ENCODE data around the gene GSTM4. TPM values are rescaled to one million over a fixed set of nuclear protein-coding genes. Genes with fewer than 3 reads are reported as not detected.
A peak's percentile ranks its signal among the peaks of the same experiment; 100 is the strongest.

Gene GSTM4
- total RNA-seq, 3 donors from 2014 or later (not counting 1 experiment from before 2014, with no cell fraction given): 20.5 to 48.8 (median 47.1) TPM

DNA sequence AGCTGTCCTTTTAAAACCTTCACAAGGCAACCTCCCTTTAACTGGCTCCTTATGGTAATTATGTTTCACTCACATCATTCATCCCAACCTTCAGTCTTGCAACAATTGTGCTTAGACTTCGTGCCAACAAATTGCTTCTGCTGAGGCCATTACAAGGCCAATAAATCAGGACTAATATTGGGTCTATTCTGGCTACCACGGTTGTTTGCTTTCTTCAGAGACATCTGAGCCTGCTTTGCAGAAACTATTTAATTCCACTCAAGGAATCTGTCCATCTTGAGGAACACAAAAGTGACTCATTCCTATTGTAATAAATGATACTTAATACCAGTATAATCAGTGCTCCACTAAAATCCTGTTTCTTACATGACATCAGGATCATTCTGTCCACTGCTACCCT is 2.6 kb upstream of the GSTM4 start:
- peaks cover 11 to 25% of the 10 kb centered on the region in 2 donors for H3K27me3 Mint-ChIP-seq (ENCODE audit: low read depth in 2 of 2)
- TF ChIP-seq, protein P1, sequence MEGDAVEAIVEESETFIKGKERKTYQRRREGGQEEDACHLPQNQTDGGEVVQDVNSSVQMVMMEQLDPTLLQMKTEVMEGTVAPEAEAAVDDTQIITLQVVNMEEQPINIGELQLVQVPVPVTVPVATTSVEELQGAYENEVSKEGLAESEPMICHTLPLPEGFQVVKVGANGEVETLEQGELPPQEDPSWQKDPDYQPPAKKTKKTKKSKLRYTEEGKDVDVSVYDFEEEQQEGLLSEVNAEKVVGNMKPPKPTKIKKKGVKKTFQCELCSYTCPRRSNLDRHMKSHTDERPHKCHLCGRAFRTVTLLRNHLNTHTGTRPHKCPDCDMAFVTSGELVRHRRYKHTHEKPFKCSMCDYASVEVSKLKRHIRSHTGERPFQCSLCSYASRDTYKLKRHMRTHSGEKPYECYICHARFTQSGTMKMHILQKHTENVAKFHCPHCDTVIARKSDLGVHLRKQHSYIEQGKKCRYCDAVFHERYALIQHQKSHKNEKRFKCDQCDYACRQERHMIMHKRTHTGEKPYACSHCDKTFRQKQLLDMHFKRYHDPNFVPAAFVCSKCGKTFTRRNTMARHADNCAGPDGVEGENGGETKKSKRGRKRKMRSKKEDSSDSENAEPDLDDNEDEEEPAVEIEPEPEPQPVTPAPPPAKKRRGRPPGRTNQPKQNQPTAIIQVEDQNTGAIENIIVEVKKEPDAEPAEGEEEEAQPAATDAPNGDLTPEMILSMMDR (IDR thresholded peaks at IDR 0.05): no peak
- Histone ChIP-seq H3K9me3 (ENCODE audit: control insufficient read depth, insufficient read depth, low read length) (no peaks in the 10 kb centered on the region), H3K4me1 (ENCODE audit: control insufficient read depth, insufficient read depth, low read length) (peaks cover 20% of the 10 kb centered on the region), H3K27ac (ENCODE audit: low read length) (no peak overlapping the region), H3K4me3 (ENCODE audit: low read length) (no peak overlapping the region), H3K36me3 (ENCODE audit: control insufficient read depth, insufficient read depth, low read length) (no peaks in the 10 kb centered on the region), H3K27me3 (ENCODE audit: control insufficient read depth, insufficient read depth, low read length) (no peaks in the 10 kb centered on the region)
- peaks cover 16 to 25% of the 10 kb centered on the region in 2 donors for H3K4me1 Mint-ChIP-seq
- DNase-seq: peak in 1 of 2 donors; percentile 1
- intact Hi-C loops (cut with micrococcal nuclease): no loop called here
- no peaks in the 10 kb centered on the region for H3K36me3 Mint-ChIP-seq
- no peak for ATAC-seq
- peak overlapping the region; percentile 3 for H3K4me3 Mint-ChIP-seq
- no peak overlapping the region for H3K27ac Mint-ChIP-seq
- WGBS (ENCODE audit: insufficient coverage): 86% methylated on average over 2 of the region's 2 CpGs
- no peaks in the 10 kb centered on the region for H3K9me3 Mint-ChIP-seq

DNA sequence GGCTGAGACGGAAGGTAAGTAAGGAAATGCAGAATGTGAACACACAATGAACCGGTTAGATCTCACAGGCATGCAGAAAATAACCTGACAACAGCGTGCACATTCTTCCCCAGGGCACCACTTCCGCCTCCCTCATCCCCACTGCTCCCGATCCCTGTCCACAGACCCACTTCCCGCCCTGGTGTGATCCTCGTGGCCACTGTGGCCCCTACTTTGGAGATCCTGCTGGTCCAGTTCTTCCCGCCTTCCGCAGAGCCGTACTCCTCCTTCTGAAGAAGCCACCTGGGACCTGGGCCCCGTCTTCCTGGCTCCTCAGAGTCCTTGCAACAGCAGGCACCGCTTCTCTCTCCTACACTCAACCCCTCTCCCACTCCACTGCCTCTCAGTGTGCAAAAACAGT is 1.4 kb upstream of the GSTM4 start:
- Mint-ChIP-seq H3K27me3 (ENCODE audit: low read depth in 2 of 2) (peaks cover 11 to 25% of the 10 kb centered on the region in 2 donors), H3K9me3 (no peaks in the 10 kb centered on the region), H3K4me3 (no peak overlapping the region), H3K27ac (no peak overlapping the region), H3K36me3 (no peaks in the 10 kb centered on the region), H3K4me1 (peaks cover 16 to 27% of the 10 kb centered on the region in 2 donors)
- peaks cover 23% of the 10 kb centered on the region for H3K4me1 ChIP-seq (ENCODE audit: control insufficient read depth, insufficient read depth, low read length)
- peak in 1 of 2 donors; percentile 1 for DNase-seq
- no peak overlapping the region for H3K4me3 ChIP-seq (ENCODE audit: low read length)
- TF ChIP-seq, protein P1 (IDR thresholded peaks at IDR 0.05): no peak
- no peak overlapping the region for H3K27ac ChIP-seq (ENCODE audit: low read length)
- no peaks in the 10 kb centered on the region for H3K9me3 ChIP-seq (ENCODE audit: control insufficient read depth, insufficient read depth, low read length)
- intact Hi-C loops (cut with micrococcal nuclease): no loop called here
- H3K27me3 ChIP-seq (ENCODE audit: control insufficient read depth, insufficient read depth, low read length): no peaks in the 10 kb centered on the region
- 89% methylated on average over 12 of the region's 12 CpGs for WGBS (ENCODE audit: insufficient coverage)
- H3K36me3 ChIP-seq (ENCODE audit: control insufficient read depth, insufficient read depth, low read length): peaks cover 3% of the 10 kb centered on the region
- no peak for ATAC-seq

DNA sequence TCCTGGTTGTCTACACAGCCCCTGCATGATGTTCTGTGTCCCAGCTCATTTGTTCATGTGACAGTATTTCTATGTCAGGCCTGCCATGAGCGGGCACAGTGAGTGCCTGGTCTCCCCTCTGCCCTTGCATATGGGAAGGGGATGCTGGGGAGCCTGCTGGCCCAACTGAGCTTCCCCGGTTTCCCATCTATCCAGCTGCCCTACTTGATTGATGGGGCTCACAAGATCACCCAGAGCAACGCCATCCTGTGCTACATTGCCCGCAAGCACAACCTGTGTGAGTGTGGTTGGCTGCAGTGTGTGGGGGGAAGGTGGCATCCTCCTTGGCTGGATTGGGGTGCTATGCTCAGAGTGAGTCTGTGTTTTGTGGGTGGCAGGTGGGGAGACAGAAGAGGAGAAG is 1.5 kb downstream of the GSTM4 start:
- peaks cover 2 to 6% of the 10 kb centered on the region in 2 donors for H3K27me3 Mint-ChIP-seq (ENCODE audit: low read depth in 2 of 2)
- no peak for ATAC-seq
- TF ChIP-seq, protein P1 (IDR thresholded peaks at IDR 0.05): no peak

DNA sequence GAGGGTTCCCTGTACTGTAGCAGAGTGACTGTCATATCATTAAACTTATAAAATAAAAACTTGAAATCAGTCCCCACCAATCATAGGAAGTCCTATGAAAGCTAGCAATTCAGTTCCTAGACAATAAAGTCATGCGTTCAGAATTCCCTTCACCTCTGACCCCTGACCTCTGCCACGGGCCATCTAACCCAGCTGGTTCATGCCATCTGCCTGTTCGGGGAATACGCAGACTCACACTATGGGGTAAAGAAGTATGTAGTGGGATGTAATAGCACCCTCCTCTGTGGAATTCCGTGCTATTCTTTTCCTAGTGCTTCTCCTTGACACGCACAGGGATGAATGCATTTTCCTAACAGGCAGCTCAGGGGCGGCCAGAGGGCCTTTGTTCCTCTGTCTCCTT is 2.1 kb downstream of the GSTM4 start:
- H3K4me3 Mint-ChIP-seq: peak overlapping the region; percentile 49
- DNase-seq: no peak

More for the DNA sequence above, 1.5 kb downstream of the GSTM4 start:
- WGBS (ENCODE audit: insufficient coverage): 98% methylated on average over 4 of the region's 4 CpGs
- no peaks in the 10 kb centered on the region for H3K36me3 Mint-ChIP-seq
- H3K4me1 Mint-ChIP-seq: peaks cover 16 to 27% of the 10 kb centered on the region in 2 donors
- H3K4me3 ChIP-seq (ENCODE audit: low read length): no peak overlapping the region
- H3K9me3 Mint-ChIP-seq: no peaks in the 10 kb centered on the region
- H3K9me3 ChIP-seq (ENCODE audit: control insufficient read depth, insufficient read depth, low read length): no peaks in the 10 kb centered on the region
- no peak overlapping the region for H3K27ac ChIP-seq (ENCODE audit: low read length)
- H3K4me3 Mint-ChIP-seq: peak overlapping the region; percentile 49
- no peak for DNase-seq
- no peak overlapping the region for H3K27ac Mint-ChIP-seq
- peaks cover 13% of the 10 kb centered on the region for H3K36me3 ChIP-seq (ENCODE audit: control insufficient read depth, insufficient read depth, low read length)
- H3K4me1 ChIP-seq (ENCODE audit: control insufficient read depth, insufficient read depth, low read length): peaks cover 23% of the 10 kb centered on the region
- intact Hi-C loops (cut with micrococcal nuclease): no loop called here
- H3K27me3 ChIP-seq (ENCODE audit: control insufficient read depth, insufficient read depth, low read length): no peaks in the 10 kb centered on the region

More for the DNA sequence above, 2.1 kb downstream of the GSTM4 start:
- peaks cover 23% of the 10 kb centered on the region for H3K4me1 ChIP-seq (ENCODE audit: control insufficient read depth, insufficient read depth, low read length)
- Mint-ChIP-seq H3K36me3 (no peaks in the 10 kb centered on the region), H3K27ac (no peak overlapping the region), H3K4me1 (peaks cover 16 to 27% of the 10 kb centered on the region in 2 donors), H3K27me3 (ENCODE audit: low read depth in 2 of 2) (peaks cover 0 to 6% of the 10 kb centered on the region in 2 donors), H3K9me3 (no peaks in the 10 kb centered on the region)
- TF ChIP-seq, protein P1 (IDR thresholded peaks at IDR 0.05): no peak
- H3K4me3 ChIP-seq (ENCODE audit: low read length): no peak overlapping the region
- no peaks in the 10 kb centered on the region for H3K27me3 ChIP-seq (ENCODE audit: control insufficient read depth, insufficient read depth, low read length)
- intact Hi-C loops (cut with micrococcal nuclease): no loop called here
- 91% methylated on average over 6 of the region's 7 CpGs for WGBS (ENCODE audit: insufficient coverage)
- no peaks in the 10 kb centered on the region for H3K9me3 ChIP-seq (ENCODE audit: control insufficient read depth, insufficient read depth, low read length)
- H3K27ac ChIP-seq (ENCODE audit: low read length): no peak overlapping the region
- ATAC-seq: no peak
- peaks cover 13% of the 10 kb centered on the region for H3K36me3 ChIP-seq (ENCODE audit: control insufficient read depth, insufficient read depth, low read length)
